IMR-90 (cell line): ENCODE measurements around the gene CTDP1. TPM values are rescaled to one million over a fixed set of nuclear protein-coding genes. Genes with fewer than 3 reads are reported as not detected.

ENCODE experiments used
- ATAC-seq: fragments of 200-7000 bp; cut with Tn5 transposase; 2 replicates; pipeline ENCODE4 v1.9.1; 2020; ENCODE audit warnings: low read depth, mild to moderate bottlenecking, moderate library complexity
- BruUV-seq: library from RNA; stranded (reverse); fragments of 400-500 nt; replicated peaks from 2 replicates; lab custom pipeline; 2021; lab: Mats Ljungman, UMichigan
- CTCF ChIA-PET: fragments of 300-600 bp; formaldehyde crosslinking; extraction: SDS; loops from one replicate; lab custom pipeline; 2021; ENCODE audit warnings: antibody characterized with exemption; lab: Yijun Ruan, JAX
- POLR2A ChIA-PET: fragments of 300-600 bp; sonication (Branson Sonifier 250); formaldehyde crosslinking; loops from one replicate; lab custom pipeline; 2022; ENCODE audit warnings: antibody characterized with exemption; ENCODE audit not compliant: unreplicated experiment; lab: Charles Lee
- DNase-seq: peaks from one replicate; pipeline ENCODE4 v3.0.0; 2013
- H2AFZ ChIP-seq: replicated peaks from 2 replicates; pipeline ENCODE3; 2013; ENCODE audit warnings: low read length, mild to moderate bottlenecking; ENCODE audit not compliant: poor library complexity
- H2AK5ac ChIP-seq: 2 replicates; pipeline ENCODE4 v1.6.1; 2013; ENCODE audit warnings: low read depth, low read length, inconsistent platforms
- H2AK9ac ChIP-seq: replicated peaks from 2 replicates; pipeline ENCODE3; 2013; ENCODE audit warnings: mild to moderate bottlenecking, low read depth, low read length, moderate library complexity; ENCODE audit not compliant: poor library complexity
- H2BK120ac ChIP-seq: 2 replicates; pipeline ENCODE4 v1.6.1; 2013; ENCODE audit warnings: low read depth, low read length, inconsistent platforms
- H2BK15ac ChIP-seq: 3 replicates; pipeline ENCODE4 v1.6.1; 2013; ENCODE audit warnings: low read depth, low read length, inconsistent platforms
- H2BK20ac ChIP-seq: 2 replicates; pipeline ENCODE4 v1.6.1; 2013; ENCODE audit warnings: low read depth, mild to moderate bottlenecking, inconsistent platforms, low read length, moderate library complexity
- H2BK5ac ChIP-seq: 2 replicates; pipeline ENCODE4 v1.6.1; 2013; ENCODE audit warnings: mild to moderate bottlenecking, low read depth, low read length, inconsistent platforms; ENCODE audit not compliant: poor library complexity, severe bottlenecking
- H3K14ac ChIP-seq: replicated peaks from 2 replicates; pipeline ENCODE4 v1.6.1; 2013; ENCODE audit warnings: low read depth, low read length, inconsistent platforms
- H3K18ac ChIP-seq: 2 replicates; pipeline ENCODE4 v1.6.1; 2013; ENCODE audit warnings: low read depth, low read length, control low read depth
- H3K23ac ChIP-seq: 2 replicates; pipeline ENCODE4 v1.6.1; 2013; ENCODE audit warnings: low read depth, low read length, inconsistent platforms
- H3K27ac ChIP-seq: 2 replicates; pipeline ENCODE4 v1.5.1; 2013; ENCODE audit warnings: mild to moderate bottlenecking, control low read depth, low read length; ENCODE audit not compliant: insufficient read depth
- H3K27me3 ChIP-seq: 2 replicates; pipeline ENCODE4 v1.6.1; 2013; ENCODE audit warnings: low read length; ENCODE audit not compliant: control insufficient read depth, insufficient read depth
- H3K36me3 ChIP-seq: 2 replicates; pipeline ENCODE4 v1.6.1; 2013; ENCODE audit warnings: low read length, mixed read lengths; ENCODE audit not compliant: control insufficient read depth, insufficient read depth
- H3K4ac ChIP-seq: 2 replicates; pipeline ENCODE4 v1.6.1; 2013; ENCODE audit warnings: low read depth, low read length, inconsistent platforms
- H3K4me1 ChIP-seq: 2 replicates; pipeline ENCODE4 v1.6.1; 2013; ENCODE audit warnings: low read length, mixed read lengths; ENCODE audit not compliant: control insufficient read depth, insufficient read depth
- H3K4me2 ChIP-seq: 2 replicates; pipeline ENCODE4 v1.6.1; 2013; ENCODE audit warnings: low read depth, mild to moderate bottlenecking, control low read depth, low read length, moderate library complexity
- H3K4me3 ChIP-seq: 2 replicates; pipeline ENCODE4 v1.5.1; 2013; ENCODE audit warnings: low read depth, mild to moderate bottlenecking, control low read depth, low read length, moderate library complexity; ENCODE audit not compliant: insufficient read depth
- H3K56ac ChIP-seq: 2 replicates; pipeline ENCODE4 v1.6.1; 2013; ENCODE audit warnings: low read length, inconsistent platforms; ENCODE audit not compliant: insufficient read depth; ENCODE audit errors: extremely low read depth
- H3K79me1 ChIP-seq, 2 experiments: 2 replicates each; pipeline ENCODE4 v1.6.1; 2013; ENCODE audit warnings: low read length in 2 of 2, inconsistent platforms in 1 of 2, low read depth in 1 of 2
- H3K9ac ChIP-seq: 2 replicates; pipeline ENCODE4 v1.6.1; 2013; ENCODE audit warnings: low read depth, low read length, control low read depth
- H3K9me1 ChIP-seq: 2 replicates; pipeline ENCODE4 v1.6.1; 2013; ENCODE audit warnings: low read length, inconsistent platforms; ENCODE audit not compliant: insufficient read depth
- H3K9me3 ChIP-seq: 2 replicates; pipeline ENCODE4 v1.6.1; 2013; ENCODE audit warnings: low read length; ENCODE audit not compliant: control insufficient read depth, insufficient read depth
- H4K20me1 ChIP-seq: 2 replicates; pipeline ENCODE4 v1.6.1; 2013; ENCODE audit warnings: low read length, inconsistent platforms; ENCODE audit not compliant: insufficient read depth
- H4K5ac ChIP-seq: 2 replicates; pipeline ENCODE4 v1.6.1; 2013; ENCODE audit warnings: mild to moderate bottlenecking, low read depth, low read length, control low read depth
- H4K8ac ChIP-seq, 2 experiments: 2 replicates each; pipeline ENCODE4 v1.6.1; 2013; ENCODE audit warnings: low read depth in 2 of 2, low read length in 2 of 2, control low read depth in 1 of 2, inconsistent platforms in 1 of 2
- H4K91ac ChIP-seq: 2 replicates; pipeline ENCODE4 v1.6.1; 2013; ENCODE audit warnings: low read depth, low read length, inconsistent platforms; ENCODE audit not compliant: insufficient read depth
- BHLHE40 ChIP-seq: fragments of 150-350 bp; IDR thresholded peaks from 2 replicates; pipeline ENCODE4 v1.6.1; 2016; ENCODE audit warnings: mild to moderate bottlenecking, low read depth, low read length
- ELK1 ChIP-seq: fragments of 150-350 bp; IDR thresholded peaks from 2 replicates; pipeline ENCODE4 v1.6.1; 2016; ENCODE audit warnings: low read depth, mild to moderate bottlenecking, low read length, moderate library complexity, borderline replicate concordance
- FOS ChIP-seq: fragments of 150-350 bp; IDR thresholded peaks from 2 replicates; pipeline ENCODE4 v1.6.1; 2016; ENCODE audit warnings: low read depth, low read length
- MXI1 ChIP-seq: IDR thresholded peaks from 2 replicates; pipeline ENCODE4 v1.6.1; 2012; ENCODE audit warnings: low read depth, mild to moderate bottlenecking, low read length, moderate library complexity, borderline replicate concordance
- POLR2A ChIP-seq: IDR thresholded peaks from 2 replicates; pipeline ENCODE4 v1.6.1; 2012; ENCODE audit warnings: mild to moderate bottlenecking, low read depth, low read length
- RCOR1 ChIP-seq: IDR thresholded peaks from 2 replicates; pipeline ENCODE4 v1.6.1; 2012; ENCODE audit warnings: mild to moderate bottlenecking, low read length, improper control_type of control experiment; ENCODE audit not compliant: insufficient replicate concordance
- RFX5 ChIP-seq: IDR thresholded peaks from 2 replicates; pipeline ENCODE4 v1.8.0; 2012; ENCODE audit warnings: low read depth, mild to moderate bottlenecking, low read length, moderate library complexity
- dilution Hi-C: fragments of 300-500 bp; cut with HindIII; formaldehyde crosslinking; loops from one replicate; pipeline ENCODE4 v1.14.3; 2018; ENCODE audit warnings: low sequenced_read_pairs; ENCODE audit not compliant: unreplicated experiment
- in situ Hi-C: fragments of 300-500 bp; cut with MboI; formaldehyde crosslinking; loops from 3 replicates; pipeline ENCODE4 v1.14.3; 2019; ENCODE audit warnings: low sequenced_read_pairs, inconsistent platforms, mixed read lengths
- intact Hi-C: fragments of 100-400 bp; cut with micrococcal nuclease; formaldehyde crosslinking; loops from 2 replicates; pipeline ENCODE4 v1.10.0; 2022
- polyA plus RNA-seq, 3 experiments: library from polyadenylated mRNA; depleted of rRNA; stranded (reverse); fragments of >200 nt; gene quantifications; 2 replicates each; pipeline ENCODE4 v1.2.3, GENCODE V29; 2012; ENCODE audit warnings: low replicate concordance in 1 of 3
- total RNA-seq: library from RNA; depleted of rRNA; stranded (reverse); fragments of >200 nt; gene quantifications from 2 replicates; pipeline ENCODE4 v1.2.3, GENCODE V29; 2012

CTDP1 gene
- total and polyA plus RNA-seq, 2 of the 4 experiments (the other 2 are of a cell fraction) = 13.4 to 17.6 TPM

DNA sequence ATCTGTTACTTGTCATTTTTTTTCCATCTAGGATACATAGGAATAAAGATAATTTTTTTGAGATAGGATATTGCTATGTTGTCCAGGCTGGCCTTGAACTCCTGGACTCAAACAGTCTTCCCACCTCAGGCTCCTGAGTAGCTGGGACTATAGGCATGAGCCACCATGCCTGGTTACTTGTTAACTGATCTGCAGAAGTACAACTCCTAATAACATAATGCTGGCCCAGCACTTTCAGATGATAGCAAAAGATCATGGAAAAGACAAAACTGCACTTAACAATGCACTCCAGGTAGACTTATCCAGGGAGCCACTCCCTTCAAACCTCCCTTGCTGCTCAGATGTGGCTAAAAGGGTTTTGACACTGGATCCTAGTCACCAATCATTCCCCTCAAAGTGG is 11.4 kb upstream of the CTDP1 start:
- ChIA-PET POLR2A (no interaction called here), CTCF (no interaction called here)
- no peak overlapping the region for H3K23ac ChIP-seq
- intact Hi-C loops = no loop called here
- H2BK15ac ChIP-seq = no peak overlapping the region
- no peak for ATAC-seq
- no peaks in the 10 kb centered on the region for H3K9me3 ChIP-seq
- no peak overlapping the region for H2BK20ac ChIP-seq
- H4K91ac ChIP-seq = no peak overlapping the region
- no peak overlapping the region for H2BK120ac ChIP-seq
- no peak overlapping the region for H2AFZ ChIP-seq
- H3K36me3 ChIP-seq = no peaks in the 10 kb centered on the region
- H3K14ac ChIP-seq = no peak overlapping the region
- H4K8ac ChIP-seq = no peak overlapping the region
- no peaks in the 10 kb centered on the region for H3K79me1 ChIP-seq
- no peak overlapping the region for H2AK5ac ChIP-seq
- no peak overlapping the region for H3K4me3 ChIP-seq
- no peak for DNase-seq
- H4K5ac ChIP-seq = no peak overlapping the region
- no peaks in the 10 kb centered on the region for H3K4me1 ChIP-seq
- in situ Hi-C loops = no loop called here
- H3K27ac ChIP-seq = no peak overlapping the region
- no peak overlapping the region for H3K9ac ChIP-seq
- no peaks in the 10 kb centered on the region for H3K9me1 ChIP-seq
- H4K20me1 ChIP-seq = no peaks in the 10 kb centered on the region
- dilution Hi-C loops = no loop called here
- H3K18ac ChIP-seq = no peak overlapping the region
- H2AK9ac ChIP-seq = no peak overlapping the region
- H2BK5ac ChIP-seq = no peak overlapping the region
- H3K27me3 ChIP-seq = no peaks in the 10 kb centered on the region; the same call in 1 of the 2 replicates
- BruUV-seq = no TSS peak
- no peak overlapping the region for H3K56ac ChIP-seq
- H3K4me2 ChIP-seq = no peak overlapping the region
- TF ChIP-seq MXI1 (no peak), ELK1 (no peak), RCOR1 (no peak), BHLHE40 (no peak), RFX5 (no peak), FOS (no peak), POLR2A (no peak)
- H3K4ac ChIP-seq = no peak overlapping the region
